AG09319 (cell line): ENCODE results near the gene OR13C4.

Experiments
- DNase-seq: peaks from one replicate; pipeline ENCODE4 v3.0.0-alpha.2; 2010; ENCODE audit warnings: low read depth; ENCODE audit errors: extremely low read depth
- TF ChIP-seq, protein P1 (sequence below): IDR thresholded peaks from 2 replicates; pipeline ENCODE4 v1.5.1; 2011; ENCODE audit warnings: low read depth, mild to moderate bottlenecking, inconsistent platforms, low read length, moderate library complexity

Gene OR13C4

DNA sequence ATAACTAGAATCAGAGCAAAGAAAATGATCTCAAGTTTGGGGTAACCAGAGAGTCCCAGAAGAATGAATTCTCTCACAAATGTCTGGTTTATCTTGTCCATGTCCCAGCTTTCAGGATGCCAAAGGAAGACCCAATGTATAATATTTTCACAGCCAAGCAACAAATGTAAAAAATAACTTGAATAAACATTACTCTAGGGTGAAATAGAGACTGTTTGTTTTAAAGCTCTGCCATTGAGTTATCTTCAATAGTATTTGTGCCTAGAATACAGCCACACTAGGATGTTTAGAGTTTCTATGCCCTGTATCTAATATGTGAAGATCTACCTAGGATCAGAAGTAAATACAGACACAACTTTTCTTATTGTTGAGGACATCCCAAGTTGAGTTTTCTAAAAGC, at the start of gene OR13C4:
OR13C4 (minus strand) TSS at position 101 of the 400 bp plus-strand sequence; CDS start at position 101, 0 bp downstream.
- DNase-seq: no peak
- TF ChIP-seq, protein P1, sequence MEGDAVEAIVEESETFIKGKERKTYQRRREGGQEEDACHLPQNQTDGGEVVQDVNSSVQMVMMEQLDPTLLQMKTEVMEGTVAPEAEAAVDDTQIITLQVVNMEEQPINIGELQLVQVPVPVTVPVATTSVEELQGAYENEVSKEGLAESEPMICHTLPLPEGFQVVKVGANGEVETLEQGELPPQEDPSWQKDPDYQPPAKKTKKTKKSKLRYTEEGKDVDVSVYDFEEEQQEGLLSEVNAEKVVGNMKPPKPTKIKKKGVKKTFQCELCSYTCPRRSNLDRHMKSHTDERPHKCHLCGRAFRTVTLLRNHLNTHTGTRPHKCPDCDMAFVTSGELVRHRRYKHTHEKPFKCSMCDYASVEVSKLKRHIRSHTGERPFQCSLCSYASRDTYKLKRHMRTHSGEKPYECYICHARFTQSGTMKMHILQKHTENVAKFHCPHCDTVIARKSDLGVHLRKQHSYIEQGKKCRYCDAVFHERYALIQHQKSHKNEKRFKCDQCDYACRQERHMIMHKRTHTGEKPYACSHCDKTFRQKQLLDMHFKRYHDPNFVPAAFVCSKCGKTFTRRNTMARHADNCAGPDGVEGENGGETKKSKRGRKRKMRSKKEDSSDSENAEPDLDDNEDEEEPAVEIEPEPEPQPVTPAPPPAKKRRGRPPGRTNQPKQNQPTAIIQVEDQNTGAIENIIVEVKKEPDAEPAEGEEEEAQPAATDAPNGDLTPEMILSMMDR: no peak

DNA sequence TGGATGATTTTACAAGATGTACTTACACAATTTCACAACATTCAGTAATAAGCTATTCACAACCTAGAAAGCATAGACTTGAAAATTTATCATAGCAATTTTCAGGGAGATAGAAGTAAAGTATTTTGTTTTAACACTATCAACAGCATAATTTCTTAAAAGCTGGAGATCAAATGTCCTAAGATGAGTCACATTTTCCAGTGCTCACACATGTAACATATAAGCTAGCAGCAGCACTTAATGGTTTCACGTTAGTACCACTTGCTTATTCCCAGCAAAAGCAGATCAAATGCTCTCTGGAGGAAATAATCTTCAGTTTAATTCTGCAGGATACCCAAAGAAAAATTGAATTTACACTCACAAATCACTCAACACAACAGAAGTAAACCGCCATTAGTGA, 48.4 kb upstream of the OR13C4 start:
- TF ChIP-seq, protein P1: no peak

DNA sequence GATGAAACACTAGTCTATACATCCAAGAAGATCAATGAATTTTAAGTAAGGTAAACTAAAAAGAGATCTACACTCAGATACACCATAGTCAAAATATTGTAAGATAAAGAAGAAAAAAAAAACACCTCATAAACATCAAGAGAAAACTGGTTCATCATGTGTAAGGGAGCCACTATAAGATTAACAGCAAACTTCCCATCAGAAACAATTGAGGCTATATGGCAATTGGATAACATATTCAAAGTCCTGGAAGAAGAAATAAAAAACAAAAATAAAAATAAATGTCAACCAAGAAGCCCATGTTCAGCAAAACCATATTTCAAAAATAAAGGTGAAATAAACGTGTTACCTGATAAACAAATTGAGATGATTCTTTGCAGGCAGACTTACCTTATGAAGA, 45.6 kb upstream of the OR13C4 start:
- TF ChIP-seq, protein P1: no peak
- no peak for DNase-seq

More for the DNA sequence above, 48.4 kb upstream of the OR13C4 start:
- no peak for DNase-seq

DNA sequence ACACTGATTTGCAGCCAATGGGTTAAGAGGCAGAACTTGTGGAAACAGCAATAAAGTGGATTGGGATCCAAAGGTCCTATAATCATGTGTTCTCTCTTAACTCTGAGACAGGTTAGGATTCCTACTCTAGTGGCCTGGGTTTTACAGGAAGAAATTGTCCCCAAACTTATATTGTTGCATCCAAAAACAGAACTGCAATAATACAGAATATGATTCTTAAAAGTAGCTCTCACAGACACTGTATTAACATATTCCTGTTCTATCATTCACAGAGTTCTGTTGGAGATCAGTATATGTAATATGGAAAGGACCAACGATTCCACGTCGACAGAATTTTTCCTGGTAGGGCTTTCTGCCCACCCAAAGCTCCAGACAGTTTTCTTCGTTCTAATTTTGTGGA, 41.9 kb upstream of the OR13C4 start, which contains the start of gene OR13C8:
OR13C8 (plus strand) TSS at position 301 of the 400 bp plus-strand sequence; CDS start at position 301, 0 bp downstream.
- TF ChIP-seq, protein P1: no peak

DNA sequence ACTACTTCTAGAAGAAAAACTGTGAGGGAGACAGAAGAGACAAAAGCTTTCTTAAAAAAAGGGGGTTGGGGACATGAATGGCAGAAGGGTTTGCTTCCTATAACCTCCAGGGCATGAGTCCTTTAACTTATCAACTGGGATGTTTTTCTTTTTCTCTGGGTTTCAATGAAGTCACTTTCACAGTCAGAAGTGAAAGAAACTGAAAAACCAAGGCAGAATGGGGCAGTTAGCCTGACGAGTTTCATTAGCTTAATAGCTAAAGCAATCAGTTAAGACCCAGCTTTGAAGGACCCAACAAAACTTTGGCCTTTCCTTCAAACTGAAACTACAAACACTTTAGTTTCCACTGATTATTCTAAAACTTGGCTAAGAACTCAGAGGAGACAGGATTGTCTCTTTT, 37.3 kb upstream of the OR13C4 start:
- TF ChIP-seq, protein P1: no peak
- DNase-seq: no peak

More for the DNA sequence above, 41.9 kb upstream of the OR13C4 start, which contains the start of gene OR13C8:
- DNase-seq: no peak

DNA sequence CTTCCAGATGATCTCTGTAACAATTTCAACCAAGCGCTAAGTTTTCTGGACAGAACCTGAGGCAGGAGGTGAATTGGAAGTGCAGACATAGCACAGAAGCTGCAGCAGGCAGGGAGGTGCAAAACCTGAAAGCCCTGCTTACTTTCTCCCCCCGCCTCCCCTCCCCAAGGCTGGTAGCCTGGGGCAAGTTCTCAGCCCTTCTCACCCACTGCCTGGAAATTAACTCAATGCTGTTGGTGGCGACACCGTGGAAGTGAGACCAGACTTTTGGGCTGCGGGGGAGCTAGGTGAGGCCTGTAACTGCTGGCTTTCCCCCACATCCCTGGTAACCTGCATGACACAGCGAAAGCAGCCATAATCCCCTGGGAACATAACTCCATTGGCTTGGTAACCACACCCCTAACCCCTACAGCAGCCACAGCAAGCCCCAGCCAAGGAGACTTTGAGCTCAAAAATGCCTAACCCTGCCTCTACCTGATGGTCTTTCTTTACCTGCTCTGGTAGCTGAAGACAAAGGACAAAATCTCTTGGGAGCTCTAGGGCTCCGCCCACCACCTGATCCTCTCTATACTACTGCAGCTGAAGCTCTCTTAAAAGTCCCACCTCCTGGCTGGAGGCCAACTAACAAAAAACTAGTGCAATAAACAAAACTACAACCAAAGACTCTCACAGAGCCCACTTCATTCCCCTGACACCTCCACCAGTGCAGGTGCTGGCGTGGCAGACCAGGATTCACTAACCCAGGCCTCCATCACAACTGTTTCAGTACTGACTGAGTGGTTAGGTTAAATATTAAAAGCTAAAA, 30.0 kb upstream of the OR13C4 start:
- DNase-seq: no peak
- TF ChIP-seq, protein P1: no peak

DNA sequence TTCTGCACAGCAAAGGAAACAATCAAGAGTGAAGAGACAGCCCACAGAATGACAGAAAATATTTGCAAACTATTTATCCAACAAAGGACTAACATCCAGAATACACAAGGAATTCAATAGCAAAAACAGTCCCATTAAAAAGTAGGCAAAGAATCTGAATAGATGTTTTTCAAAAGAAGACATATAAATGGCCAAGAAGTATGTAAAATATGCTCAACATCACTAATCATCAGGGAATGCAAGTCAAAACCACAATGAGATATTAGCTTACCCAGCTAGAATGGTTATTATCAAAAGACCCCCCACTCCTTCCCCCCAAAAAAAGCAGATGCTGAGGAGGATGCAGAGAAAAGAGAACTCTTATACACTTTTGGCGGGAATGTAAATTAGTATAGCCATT, 28.5 kb upstream of the OR13C4 start:
- TF ChIP-seq, protein P1: no peak
- DNase-seq: no peak
